Neutrophil (primary cell): ENCODE results near the gene PPP3CA.

Experiments used
- H3K27ac ChIP-seq: fragments of 200-600 bp; sonication (generic); 2 replicates; pipeline ENCODE4 v1.5.1; 2016; ENCODE audit warnings: mild to moderate bottlenecking, moderate library complexity
- H3K27me3 ChIP-seq: fragments of 200-600 bp; sonication (generic); 2 replicates; pipeline ENCODE4 v1.6.0; 2016; ENCODE audit warnings: mild to moderate bottlenecking
- H3K36me3 ChIP-seq: fragments of 200-600 bp; sonication (generic); 2 replicates; pipeline ENCODE4 v1.5.1; 2017
- H3K4me1 ChIP-seq, 2 experiments: fragments of 200-600 bp in 1 of 2; sonication (generic) in 1 of 2; 1 replicate in 1 of 2; 2 replicates in 1 of 2; pipeline versions ENCODE4 v1.5.1 to v1.6.1; 2013 to 2016; ENCODE audit warnings: low read depth in 1 of 2, low read length in 1 of 2, mild to moderate bottlenecking in 1 of 2, moderate library complexity in 1 of 2; ENCODE audit not compliant: control insufficient read depth in 1 of 2, insufficient read depth in 1 of 2
- H3K4me3 ChIP-seq, 2 experiments: fragments of 200-600 bp in 1 of 2; sonication (generic) in 1 of 2; 1 replicate in 1 of 2; 2 replicates in 1 of 2; pipeline ENCODE4 v1.5.1; 2013 to 2016; ENCODE audit warnings: low read depth in 1 of 2, low read length in 1 of 2, mild to moderate bottlenecking in 1 of 2, moderate library complexity in 1 of 2
- H3K9me3 ChIP-seq: fragments of 200-600 bp; sonication (generic); 2 replicates; pipeline ENCODE4 v1.5.1; 2016
- CTCF ChIP-seq: fragments of 200-600 bp; sonication (generic); IDR thresholded peaks from 2 replicates; pipeline ENCODE4 v1.5.1; 2016; ENCODE audit warnings: antibody characterized with exemption

PPP3CA gene

GRCh38 chr4:101294597-101294996 is 52.7 kb downstream of the PPP3CA start:
- H3K27ac ChIP-seq, result no peak overlapping the region
- H3K4me1 ChIP-seq, result peaks cover 13 to 30% of the 10 kb centered on the region in 2 experiments
- no peaks in the 10 kb centered on the region for H3K9me3 ChIP-seq
- no peak overlapping the region for H3K4me3 ChIP-seq
- H3K36me3 ChIP-seq, result no peaks in the 10 kb centered on the region
- no peaks in the 10 kb centered on the region for H3K27me3 ChIP-seq
- TF ChIP-seq CTCF, result no peak

DNA sequence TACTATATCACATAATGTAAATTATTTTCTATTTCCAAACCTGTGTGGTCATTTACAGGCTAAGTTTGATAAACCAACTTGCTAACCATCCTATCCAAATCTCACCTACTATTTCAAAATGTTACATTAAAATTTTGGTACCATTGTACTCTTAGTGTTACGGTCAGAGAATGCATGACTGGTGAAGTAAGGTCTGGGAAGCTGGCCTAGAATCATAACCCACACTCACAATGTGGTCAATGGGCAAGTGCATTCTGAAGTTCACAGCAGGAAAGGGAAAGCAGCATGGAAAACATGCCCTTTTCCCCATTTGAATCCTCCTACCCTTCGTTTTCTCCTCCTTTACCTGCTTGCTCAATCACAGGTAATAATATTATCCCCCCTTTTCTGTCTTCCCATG is 54.4 kb downstream of the PPP3CA start:
- no peak overlapping the region for H3K27ac ChIP-seq
- H3K4me3 ChIP-seq, result no peak overlapping the region
- no peaks in the 10 kb centered on the region for H3K27me3 ChIP-seq
- no peak for TF ChIP-seq CTCF
- no peaks in the 10 kb centered on the region for H3K9me3 ChIP-seq
- H3K36me3 ChIP-seq, result no peaks in the 10 kb centered on the region
- peaks cover 29 to 45% of the 10 kb centered on the region in 2 experiments for H3K4me1 ChIP-seq

- H3K27me3 ChIP-seq, result no peaks in the 10 kb centered on the region
- no peaks in the 10 kb centered on the region for H3K36me3 ChIP-seq
- peaks cover 29 to 52% of the 10 kb centered on the region in 2 experiments for H3K4me1 ChIP-seq
- H3K4me3 ChIP-seq, result no peak overlapping the region
- no peak overlapping the region for H3K27ac ChIP-seq
- no peaks in the 10 kb centered on the region for H3K9me3 ChIP-seq
- TF ChIP-seq CTCF, result no peak
Observed at GRCh38 chr4:101292214-101292613, 55.1 kb downstream of the PPP3CA start.

DNA sequence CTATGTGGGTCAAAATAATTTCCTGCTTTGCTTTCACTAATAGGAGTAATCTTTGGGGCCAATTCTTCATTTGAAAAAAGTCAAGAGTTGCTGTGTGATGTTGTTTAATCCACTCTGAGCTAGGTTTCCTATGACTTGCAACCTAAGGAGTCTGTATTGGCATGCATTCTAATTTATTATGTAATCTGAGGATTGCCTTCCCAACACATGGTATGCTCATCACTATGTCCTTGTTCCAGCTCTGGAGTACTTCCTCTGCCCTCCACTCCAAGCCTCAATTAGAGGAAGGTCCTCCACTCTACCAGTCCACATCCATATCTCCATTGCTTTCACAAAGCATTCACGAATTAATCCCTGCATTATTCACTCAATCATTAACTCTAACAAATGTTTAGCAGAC is 56.1 kb downstream of the PPP3CA start:
- no peak overlapping the region for H3K4me3 ChIP-seq
- TF ChIP-seq CTCF, result no peak
- H3K9me3 ChIP-seq, result no peaks in the 10 kb centered on the region
- H3K27me3 ChIP-seq, result no peaks in the 10 kb centered on the region
- peaks cover 29 to 52% of the 10 kb centered on the region in 2 experiments for H3K4me1 ChIP-seq
- H3K27ac ChIP-seq, result peak overlapping the region; percentile 16
- no peaks in the 10 kb centered on the region for H3K36me3 ChIP-seq

DNA sequence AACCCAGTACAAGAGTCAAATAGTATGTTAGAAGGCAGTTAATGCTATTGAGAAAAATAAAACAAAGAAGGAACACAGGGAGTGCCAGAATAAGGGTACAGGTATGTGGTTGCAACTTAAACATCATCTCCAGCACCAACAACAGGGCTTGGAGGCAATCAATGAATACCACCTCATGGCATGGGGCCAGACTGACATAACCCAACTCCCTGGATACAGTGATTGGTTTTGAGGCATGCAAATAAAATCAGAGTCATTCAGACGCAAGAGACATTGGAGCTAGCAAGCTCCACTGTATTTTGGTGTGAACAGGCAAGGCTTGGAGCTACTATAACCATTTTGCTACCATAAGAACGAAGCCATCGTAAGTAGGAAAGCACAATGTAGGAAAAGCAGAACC is 56.7 kb downstream of the PPP3CA start:
- Histone ChIP-seq H3K36me3 (no peaks in the 10 kb centered on the region), H3K4me1 (peaks cover 29 to 52% of the 10 kb centered on the region in 2 experiments), H3K9me3 (no peaks in the 10 kb centered on the region), H3K27me3 (no peaks in the 10 kb centered on the region), H3K4me3 (no peak overlapping the region), H3K27ac (no peak overlapping the region)
- TF ChIP-seq CTCF, result no peak

- TF ChIP-seq CTCF, result no peak
- Histone ChIP-seq H3K36me3 (no peaks in the 10 kb centered on the region), H3K4me3 (no peak overlapping the region), H3K9me3 (no peaks in the 10 kb centered on the region), H3K27me3 (no peaks in the 10 kb centered on the region), H3K27ac (peak overlapping the region; percentile 44), H3K4me1 (peaks cover 29 to 58% of the 10 kb centered on the region in 2 experiments)
Observed at GRCh38 chr4:101289306-101289705, 58.0 kb downstream of the PPP3CA start.
